ENCODE data around the gene SNX4. TPM values are rescaled to one million over a fixed set of nuclear protein-coding genes. Genes with fewer than 3 reads are reported as not detected.
"Not testable (repeated sequence)": the region's sequence is repeated elsewhere in the genome, so short reads cannot be mapped to it uniquely, and the experiment has no call there.

The SNX4 gene
- total and polyA plus RNA-seq, 12 donors, result 15.8 to 90.4 (median 43.0) TPM

GRCh38 chr3:125498630-125499029 is 21.4 kb downstream of the SNX4 start:
- no peaks in the 10 kb centered on the region for H3K9me3 ChIP-seq (replicated peaks in 1 of 3)
- no peaks in the 10 kb centered on the region for H3K4me1 ChIP-seq (replicated peaks in 1 of 2)
- peaks cover 0 to 35% of the 10 kb centered on the region in 2 donors for H3K36me3 ChIP-seq (replicated peaks in 1 of 2)
- TF ChIP-seq POLR2A (IDR thresholded peaks at IDR 0.05) (no peak), CTCF (IDR thresholded peaks at IDR 0.05) (no peak)
- H3K27me3 ChIP-seq, result no peaks in the 10 kb centered on the region
- H3K27ac ChIP-seq, result no peak overlapping the region
- intact Hi-C loops (cut with DNase I), result no loop called here
- no peak for DNase-seq
- H3K4me3 ChIP-seq, result no peak overlapping the region

- intact Hi-C loops (cut with DNase I), result no loop called here
- Histone ChIP-seq H3K4me3 (no peak overlapping the region), H3K4me1 (replicated peaks in 1 of 2) (no peaks in the 10 kb centered on the region), H3K27me3 (no peaks in the 10 kb centered on the region), H3K36me3 (replicated peaks in 1 of 2) (peaks cover 0 to 28% of the 10 kb centered on the region in 2 donors), H3K9me3 (replicated peaks in 1 of 3) (no peaks in the 10 kb centered on the region), H3K27ac (no peak overlapping the region)
- TF ChIP-seq CTCF (IDR thresholded peaks at IDR 0.05) (no peak), POLR2A (IDR thresholded peaks at IDR 0.05) (no peak)
- WGBS, 4 donors, result 92 to 98% (median 96%) methylated on average over 2 of the region's 2 CpGs
- no peak for DNase-seq
Measured at GRCh38 chr3:125496701-125497100, 23.3 kb downstream of the SNX4 start.

GRCh38 chr3:125482406-125482805 is 37.6 kb downstream of the SNX4 start:
- no peak overlapping the region for H3K27ac ChIP-seq
- peaks cover 0 to 12% of the 10 kb centered on the region in 2 donors for H3K36me3 ChIP-seq (replicated peaks in 1 of 2)
- WGBS, 4 donors, result 98 to 100% (median 100%) methylated on average over 1 of the region's 1 CpG
- H3K4me1 ChIP-seq (replicated peaks in 1 of 2), result no peaks in the 10 kb centered on the region
- no peak for TF ChIP-seq CTCF (IDR thresholded peaks at IDR 0.05)
- no peak for TF ChIP-seq POLR2A (IDR thresholded peaks at IDR 0.05)
- H3K27me3 ChIP-seq, result no peaks in the 10 kb centered on the region
- DNase-seq, result no peak
- intact Hi-C loops (cut with DNase I), result no loop called here
- no peak overlapping the region for H3K4me3 ChIP-seq
- H3K9me3 ChIP-seq (replicated peaks in 1 of 3), result no peaks in the 10 kb centered on the region

- DNase-seq, result no peak
- H3K36me3 ChIP-seq (replicated peaks in 1 of 2), result peaks cover 0 to 11% of the 10 kb centered on the region in 2 donors
- WGBS, 4 donors, result 92 to 97% (median 93%) methylated on average over 2 of the region's 2 CpGs
- no peaks in the 10 kb centered on the region for H3K27me3 ChIP-seq
- no peak overlapping the region for H3K27ac ChIP-seq
- intact Hi-C loops (cut with DNase I), result no loop called here
- no peaks in the 10 kb centered on the region for H3K4me1 ChIP-seq (replicated peaks in 1 of 2)
- no peaks in the 10 kb centered on the region for H3K9me3 ChIP-seq (replicated peaks in 1 of 3)
- no peak overlapping the region for H3K4me3 ChIP-seq
- TF ChIP-seq CTCF (IDR thresholded peaks at IDR 0.05) (no peak), POLR2A (IDR thresholded peaks at IDR 0.05) (no peak)
Measured at GRCh38 chr3:125481786-125482185, 38.2 kb downstream of the SNX4 start.

- whole genome bisulfite sequencing, 4 donors, result 90 to 100% (median 95%) methylated on average over 9 of the region's 9 CpGs
- H3K27me3 ChIP-seq; DNase-seq; H3K27ac ChIP-seq; H3K4me1 ChIP-seq (replicated peaks in 1 of 2); H3K36me3 ChIP-seq (replicated peaks in 1 of 2); intact Hi-C loops (cut with DNase I); H3K9me3 ChIP-seq (replicated peaks in 1 of 3); H3K4me3 ChIP-seq: not testable (repeated sequence)
Measured at GRCh38 chr3:125481375-125481759, 38.6 kb downstream of the SNX4 start.

Data from adrenal gland (tissue), 12 donors.